Pulmonary artery endothelial cell (primary cell): ENCODE measurements around the gene CPNE5. TPM values are rescaled to one million over a fixed set of nuclear protein-coding genes. Genes with fewer than 3 reads are reported as not detected.
"Not testable (repeated sequence)": the region's sequence is repeated elsewhere in the genome, so short reads cannot be mapped to it uniquely, and the experiment has no call there.

Experiments
- DNase-seq: peaks from one replicate; pipeline ENCODE4 v3.0.0-alpha.2; 2011; ENCODE audit warnings: low read depth, low spot score
- total RNA-seq: library from RNA; depleted of rRNA; stranded (reverse); fragments of >200 nt; gene quantifications from 2 replicates; pipeline ENCODE4 v1.2.3, GENCODE V29; 2014

Gene CPNE5
- total RNA-seq, 1 donor from 2014 or later = 7.5 TPM

GRCh38 chr6:36728289-36729160 lies 110.7 kb downstream of the CPNE5 start:
- no peak for DNase-seq

GRCh38 chr6:36727505-36728021 lies 111.7 kb downstream of the CPNE5 start:
- DNase-seq = no peak

- no peak for DNase-seq
Observed at GRCh38 chr6:36725581-36725980, 113.7 kb downstream of the CPNE5 start.

GRCh38 chr6:36724514-36725390 lies 114.5 kb downstream of the CPNE5 start:
- DNase-seq = no peak

- not testable (repeated sequence) for DNase-seq
Observed at GRCh38 chr6:36723992-36724391, 115.3 kb downstream of the CPNE5 start.

- DNase-seq = no peak
Observed at GRCh38 chr6:36722879-36723278, 116.4 kb downstream of the CPNE5 start.

GRCh38 chr6:36722365-36722764 lies 116.9 kb downstream of the CPNE5 start:
- no peak for DNase-seq

- no peak for DNase-seq
Observed at GRCh38 chr6:36721369-36722140, 117.7 kb downstream of the CPNE5 start.

- no peak for DNase-seq
Observed at GRCh38 chr6:36720251-36721141, 118.7 kb downstream of the CPNE5 start.

- no peak for DNase-seq
Observed at GRCh38 chr6:36719126-36719525, 120.1 kb downstream of the CPNE5 start.

GRCh38 chr6:36718560-36718959 lies 120.7 kb downstream of the CPNE5 start:
- no peak for DNase-seq

GRCh38 chr6:36717871-36718540 lies 121.2 kb downstream of the CPNE5 start:
- DNase-seq = no peak

GRCh38 chr6:36717231-36717825 lies 121.9 kb downstream of the CPNE5 start:
- DNase-seq = no peak

- no peak for DNase-seq
Observed at GRCh38 chr6:36716476-36717093, 122.7 kb downstream of the CPNE5 start.

GRCh38 chr6:36715469-36715868 lies 123.8 kb downstream of the CPNE5 start:
- no peak for DNase-seq

- DNase-seq = no peak
Observed at GRCh38 chr6:36714511-36714910, 124.7 kb downstream of the CPNE5 start.

GRCh38 chr6:36713846-36714245 lies 125.4 kb downstream of the CPNE5 start:
- DNase-seq = no peak

- no peak for DNase-seq
Observed at GRCh38 chr6:36712816-36713215, 126.4 kb downstream of the CPNE5 start.

GRCh38 chr6:36706339-36706738 lies 132.9 kb downstream of the CPNE5 start:
- no peak for DNase-seq
